NCI-H2029 (cell line): ENCODE data around the gene CFAP99.

Source experiments
- DNase-seq: peaks from one replicate; lab custom pipeline; 2025; lab: John Stamatoyannopoulos, UW

Gene CFAP99

DNA sequence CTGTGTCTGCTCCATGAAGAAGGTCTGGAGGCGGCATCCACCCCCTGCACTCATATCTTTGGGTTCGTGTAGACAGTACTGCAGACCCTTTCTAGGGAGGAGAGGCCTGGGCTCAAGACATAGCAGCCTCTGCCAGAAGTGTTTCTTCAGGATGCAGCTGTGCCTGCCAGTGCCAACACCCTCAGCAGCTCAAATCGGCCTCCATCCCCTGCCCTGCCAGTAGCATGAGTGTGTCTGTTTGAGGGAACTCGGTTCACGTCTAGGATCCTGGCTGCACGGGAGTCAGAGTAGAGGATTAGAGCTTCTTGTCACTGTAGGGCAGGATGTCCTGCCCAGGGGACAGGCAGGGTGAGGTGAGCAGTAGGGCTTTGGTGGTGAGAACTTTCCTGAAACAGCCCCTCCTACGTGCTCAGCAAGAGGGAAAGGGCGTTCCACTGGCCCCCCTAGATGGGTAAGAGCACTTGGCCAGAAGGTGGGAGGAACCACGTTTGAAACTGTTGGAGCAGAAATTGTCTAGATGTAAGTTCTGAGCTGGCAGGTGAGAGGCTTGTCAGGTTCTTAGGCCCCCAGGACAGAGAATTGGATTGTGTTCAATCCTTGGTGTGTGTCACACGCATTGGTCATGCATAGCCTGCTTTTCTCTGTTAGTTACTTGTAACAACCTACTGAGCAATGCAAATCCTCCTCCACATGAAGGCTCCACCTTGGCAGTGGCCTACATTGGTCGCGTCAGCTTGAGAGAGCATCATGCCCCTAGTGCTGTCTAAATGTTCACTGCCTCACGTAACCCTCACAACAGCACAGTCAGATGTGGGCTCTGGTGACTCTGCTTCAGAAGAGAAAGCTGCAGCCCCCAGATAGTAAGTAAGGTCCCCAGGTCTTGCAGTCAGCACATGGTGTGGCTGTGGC, 91.8 kb downstream of the CFAP99 start:
- DNase-seq = no peak

DNA sequence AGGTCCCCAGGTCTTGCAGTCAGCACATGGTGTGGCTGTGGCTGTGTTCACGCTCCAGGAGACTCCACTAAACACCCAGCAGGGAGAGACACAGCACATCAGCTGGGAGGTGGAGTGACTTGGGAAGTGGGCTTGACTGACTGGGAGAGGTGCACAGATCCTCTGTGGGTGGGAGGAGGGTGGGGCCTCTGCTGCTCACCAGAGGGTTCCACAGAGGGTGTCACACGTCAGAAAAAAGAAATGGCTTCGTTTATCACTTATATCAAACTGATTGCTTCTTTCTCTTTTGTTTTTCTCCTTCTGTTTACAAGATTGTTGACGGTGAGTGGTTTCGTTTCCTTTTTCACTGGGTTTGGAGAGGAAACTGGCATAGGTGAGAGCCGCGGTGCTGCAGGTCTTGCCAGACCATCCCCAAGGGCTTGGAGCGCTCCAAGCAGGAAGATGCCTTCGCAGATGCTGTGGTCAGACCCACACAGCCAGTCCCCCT, 92.9 kb downstream of the CFAP99 start:
- no peak for DNase-seq
